NCI-H2196 (cell line): ENCODE results near the gene CAPN9.
"Not testable (repeated sequence)": the region's sequence is repeated elsewhere in the genome, so short reads cannot be mapped to it uniquely, and the experiment has no call there.

Experiments
- DNase-seq: peaks from one replicate; lab custom pipeline; 2025; ENCODE audit not compliant: unreplicated experiment; lab: John Stamatoyannopoulos, UW

CAPN9 gene

GRCh38 chr1:230747127-230747730 is at the start of gene CAPN9:
TSS of gene CAPN9 (plus strand) at chr1:230747388. CDS start at chr1:230747497, 109 bp downstream.
- DNase-seq = no peak

- DNase-seq = no peak
Observed at GRCh38 chr1:230698130-230698529, 49.1 kb upstream of the CAPN9 start.

- DNase-seq = not testable (repeated sequence)
Observed at GRCh38 chr1:230698964-230699363, 48.2 kb upstream of the CAPN9 start.

- DNase-seq = no peak
Observed at GRCh38 chr1:230699716-230700115, 47.5 kb upstream of the CAPN9 start.

- DNase-seq = no peak
Observed at GRCh38 chr1:230700132-230700531, 47.1 kb upstream of the CAPN9 start.

GRCh38 chr1:230701434-230701833 is 45.8 kb upstream of the CAPN9 start:
- no peak for DNase-seq

- no peak for DNase-seq
Observed at GRCh38 chr1:230701895-230702768, 45.1 kb upstream of the CAPN9 start.

- DNase-seq = no peak
Observed at GRCh38 chr1:230702934-230703678, 44.1 kb upstream of the CAPN9 start.

GRCh38 chr1:230703679-230704385 is 43.4 kb upstream of the CAPN9 start:
- DNase-seq = no peak

- DNase-seq = no peak
Observed at GRCh38 chr1:230704830-230705229, 42.4 kb upstream of the CAPN9 start.

GRCh38 chr1:230705289-230706019 is 41.7 kb upstream of the CAPN9 start:
- no peak for DNase-seq

- DNase-seq = no peak
Observed at GRCh38 chr1:230706020-230706699, 41.0 kb upstream of the CAPN9 start.

- no peak for DNase-seq
Observed at GRCh38 chr1:230706887-230707731, 40.1 kb upstream of the CAPN9 start.

- no peak for DNase-seq
Observed at GRCh38 chr1:230707732-230708630, 39.2 kb upstream of the CAPN9 start.

GRCh38 chr1:230708631-230709580 is 38.3 kb upstream of the CAPN9 start:
- DNase-seq = no peak

GRCh38 chr1:230709619-230710542 is 37.3 kb upstream of the CAPN9 start:
- DNase-seq = no peak
